Panc1 (cell line): Measurements from ENCODE around the gene WSCD1. TPM values are rescaled to one million over a fixed set of nuclear protein-coding genes. Genes with fewer than 3 reads are reported as not detected.

Experiments
- ATAC-seq: fragments of 200-7000 bp; cut with Tn5 transposase; 2 replicates; pipeline ENCODE4 v1.9.1; 2020; ENCODE audit warnings: mild to moderate bottlenecking, moderate library complexity
- BruUV-seq: library from RNA; stranded (reverse); fragments of 400-500 nt; replicated peaks from 2 replicates; lab custom pipeline; 2021; lab: Mats Ljungman, UMichigan
- CTCF ChIA-PET: fragments of 300-600 bp; sonication (Branson Sonifier 250); formaldehyde crosslinking; loops from one replicate; lab custom pipeline; 2022; ENCODE audit warnings: antibody characterized with exemption; lab: Charles Lee
- POLR2A ChIA-PET: fragments of 300-600 bp; sonication (Branson Sonifier 250); formaldehyde crosslinking; loops from one replicate; lab custom pipeline; 2022; ENCODE audit warnings: antibody characterized with exemption; lab: Charles Lee
- DNase-seq: peaks from one replicate; pipeline ENCODE4 v3.0.0-alpha.2; 2010; ENCODE audit warnings: low read depth, low spot score
- H3K27ac ChIP-seq: 2 replicates; pipeline ENCODE4 v1.5.1; 2011; ENCODE audit warnings: mild to moderate bottlenecking, low read length, inconsistent platforms
- H3K27me3 ChIP-seq: fragments of 200-500 bp; sonication (Bioruptor generic); 2 replicates; pipeline ENCODE4 v1.6.0; 2014; ENCODE audit warnings: low read length, inconsistent platforms; ENCODE audit not compliant: control insufficient read depth, insufficient read depth
- H3K36me3 ChIP-seq: fragments of 200-500 bp; sonication (Bioruptor generic); 2 replicates; pipeline ENCODE4 v1.5.1; 2014; ENCODE audit warnings: inconsistent platforms, mild to moderate bottlenecking, low read length, moderate library complexity; ENCODE audit not compliant: control insufficient read depth, insufficient read depth
- H3K4me1 ChIP-seq: 2 replicates; pipeline ENCODE4 v1.5.1; 2011; ENCODE audit warnings: inconsistent platforms, mild to moderate bottlenecking, low read length, moderate library complexity; ENCODE audit not compliant: control insufficient read depth, insufficient read depth
- H3K4me3 ChIP-seq, 2 experiments: 2 replicates each; pipeline ENCODE4 v1.5.1; 2011 to 2012; ENCODE audit warnings: low read depth in 2 of 2, low read length in 2 of 2, mild to moderate bottlenecking in 2 of 2, inconsistent platforms in 1 of 2, moderate library complexity in 1 of 2
- H3K9me3 ChIP-seq: fragments of 200-500 bp; sonication (Bioruptor generic); 2 replicates; pipeline ENCODE4 v1.5.1; 2014; ENCODE audit warnings: low read depth, mild to moderate bottlenecking, inconsistent platforms, low read length, moderate library complexity; ENCODE audit not compliant: control insufficient read depth, insufficient read depth
- CTCF ChIP-seq: fragments of 450-650 bp; IDR thresholded peaks from 2 replicates; pipeline ENCODE4 v1.5.1; 2017; ENCODE audit warnings: mild to moderate bottlenecking
- POLR2AphosphoS5 ChIP-seq: IDR thresholded peaks from 2 replicates; pipeline ENCODE4 v1.6.1; 2012; ENCODE audit warnings: mild to moderate bottlenecking, low read depth, low read length, moderate library complexity
- REST ChIP-seq, 2 experiments: IDR thresholded peaks; 2 replicates each; pipeline ENCODE4 v1.6.1; 2011 to 2012; ENCODE audit warnings: low read depth in 2 of 2, control low read depth in 1 of 2, low read length in 1 of 2, mild to moderate bottlenecking in 1 of 2, moderate library complexity in 1 of 2; ENCODE audit not compliant: insufficient read depth in 1 of 2
- SIN3A ChIP-seq: IDR thresholded peaks from 2 replicates; pipeline ENCODE4 v1.6.1; 2012; ENCODE audit warnings: low read depth, mild to moderate bottlenecking, low read length, moderate library complexity, borderline replicate concordance; ENCODE audit not compliant: insufficient read depth
- TCF7L2 ChIP-seq: IDR thresholded peaks from 2 replicates; pipeline ENCODE4 v1.6.1; 2011; ENCODE audit warnings: mild to moderate bottlenecking, low read depth, low read length, inconsistent platforms
- in situ Hi-C: cut with HindIII; loops from 2 replicates; pipeline ENCODE4 v1.10.0; 2016; ENCODE audit warnings: low sequenced_read_pairs, low pct_unique_long_range_greater_than_20kb
- intact Hi-C: fragments of 100-400 bp; cut with micrococcal nuclease; formaldehyde crosslinking; loops from one replicate; pipeline ENCODE4 v1.10.0; 2022; ENCODE audit not compliant: unreplicated experiment
- total RNA-seq: library from RNA; stranded (reverse); gene quantifications from one replicate; pipeline ENCODE4 v1.2.1, GENCODE V29; 2021; ENCODE audit not compliant: unreplicated experiment

Gene WSCD1
- total RNA-seq, 1 experiment from 2014 or later = 0.74 TPM

GRCh38 chr17:6095501-6095900 lies 25.3 kb downstream of the WSCD1 start:
- Histone ChIP-seq H3K4me1 (no peaks in the 10 kb centered on the region), H3K9me3 (no peaks in the 10 kb centered on the region), H3K36me3 (no peaks in the 10 kb centered on the region), H3K27me3 (no peaks in the 10 kb centered on the region; the same call in 1 of the 2 replicates), H3K27ac (no peak overlapping the region), H3K4me3 (no peak overlapping the region)
- in situ Hi-C loops = no loop called here
- BruUV-seq = no TSS peak
- CTCF ChIA-PET = no interaction called here
- DNase-seq = no peak
- intact Hi-C loops = no loop called here
- TF ChIP-seq TCF7L2 (no peak), REST (IDR thresholded peaks at IDR 0.05; ENCODE audit: insufficient read depth in 1 of 2, low read depth in 2 of 2, low read length in 1 of 2) (no peak), CTCF (no peak), POLR2AphosphoS5 (no peak), SIN3A (no peak)
- no peak for ATAC-seq
- POLR2A ChIA-PET = no interaction called here

GRCh38 chr17:6096201-6097004 lies 26.2 kb downstream of the WSCD1 start:
- Histone ChIP-seq H3K27ac (no peak overlapping the region), H3K27me3 (no peaks in the 10 kb centered on the region; the same call in 1 of the 2 replicates), H3K4me1 (no peaks in the 10 kb centered on the region), H3K4me3 (no peak overlapping the region), H3K9me3 (no peaks in the 10 kb centered on the region), H3K36me3 (no peaks in the 10 kb centered on the region)
- no peak for ATAC-seq
- intact Hi-C loops = no loop called here
- ChIA-PET POLR2A (no interaction called here), CTCF (no interaction called here)
- in situ Hi-C loops = no loop called here
- no TSS peak for BruUV-seq
- TF ChIP-seq TCF7L2 = no peak
- no peak for TF ChIP-seq SIN3A
- TF ChIP-seq POLR2AphosphoS5 = no peak
- no peak for TF ChIP-seq CTCF
- TF ChIP-seq REST (IDR thresholded peaks at IDR 0.05; ENCODE audit: insufficient read depth in 1 of 2, low read depth in 2 of 2, low read length in 1 of 2) = no peak
- DNase-seq = no peak
